ENCODE results near the gene SIGLEC12. TPM values are rescaled to one million over a fixed set of nuclear protein-coding genes. Genes with fewer than 3 reads are reported as not detected.
"Not testable (repeated sequence)": the region's sequence is repeated elsewhere in the genome, so short reads cannot be mapped to it uniquely, and the experiment has no call there.

The SIGLEC12 gene
- total and polyA plus RNA-seq, 8 donors: 0.12 to 0.19 (median 0.14) TPM; not detected in 5

DNA sequence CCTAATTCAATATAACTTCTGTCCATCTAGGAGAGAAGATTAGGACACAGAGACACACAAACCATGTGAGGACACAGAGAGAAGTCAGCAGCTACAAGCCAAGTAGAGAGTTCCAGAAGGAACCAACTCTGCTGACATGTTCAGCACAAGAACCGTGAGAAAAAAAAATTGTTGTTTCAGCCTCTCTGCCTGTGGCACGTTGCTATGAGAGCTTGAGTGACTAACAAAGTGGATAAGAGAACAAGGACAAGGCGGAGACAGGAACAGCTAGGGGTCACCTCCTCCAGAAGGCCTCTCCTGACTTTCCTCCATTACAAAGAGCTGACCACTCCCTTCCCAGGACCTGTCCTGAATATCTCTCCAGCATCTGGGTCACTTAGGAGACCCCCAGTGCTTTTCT lies 5.6 kb upstream of the SIGLEC12 start:
- intact Hi-C loops (cut with DNase I): no loop called here
- H3K27me3 ChIP-seq: no peaks in the 10 kb centered on the region
- TF ChIP-seq, protein P1, sequence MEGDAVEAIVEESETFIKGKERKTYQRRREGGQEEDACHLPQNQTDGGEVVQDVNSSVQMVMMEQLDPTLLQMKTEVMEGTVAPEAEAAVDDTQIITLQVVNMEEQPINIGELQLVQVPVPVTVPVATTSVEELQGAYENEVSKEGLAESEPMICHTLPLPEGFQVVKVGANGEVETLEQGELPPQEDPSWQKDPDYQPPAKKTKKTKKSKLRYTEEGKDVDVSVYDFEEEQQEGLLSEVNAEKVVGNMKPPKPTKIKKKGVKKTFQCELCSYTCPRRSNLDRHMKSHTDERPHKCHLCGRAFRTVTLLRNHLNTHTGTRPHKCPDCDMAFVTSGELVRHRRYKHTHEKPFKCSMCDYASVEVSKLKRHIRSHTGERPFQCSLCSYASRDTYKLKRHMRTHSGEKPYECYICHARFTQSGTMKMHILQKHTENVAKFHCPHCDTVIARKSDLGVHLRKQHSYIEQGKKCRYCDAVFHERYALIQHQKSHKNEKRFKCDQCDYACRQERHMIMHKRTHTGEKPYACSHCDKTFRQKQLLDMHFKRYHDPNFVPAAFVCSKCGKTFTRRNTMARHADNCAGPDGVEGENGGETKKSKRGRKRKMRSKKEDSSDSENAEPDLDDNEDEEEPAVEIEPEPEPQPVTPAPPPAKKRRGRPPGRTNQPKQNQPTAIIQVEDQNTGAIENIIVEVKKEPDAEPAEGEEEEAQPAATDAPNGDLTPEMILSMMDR (IDR thresholded peaks at IDR 0.05): no peak
- no peak overlapping the region for H3K27ac ChIP-seq
- ATAC-seq (peak in 2 of 4 donors; percentile 49 to 62), DNase-seq (no peak), FAIRE-seq (no peak)
- H3K4me1 ChIP-seq: no peaks in the 10 kb centered on the region
- no peaks in the 10 kb centered on the region for H3K9me3 ChIP-seq
- H3K36me3 ChIP-seq: no peaks in the 10 kb centered on the region
- 26 to 47% methylated on average over 3 of the region's 3 CpGs for WGBS, 2 donors
- no peak overlapping the region for H3K4me3 ChIP-seq

DNA sequence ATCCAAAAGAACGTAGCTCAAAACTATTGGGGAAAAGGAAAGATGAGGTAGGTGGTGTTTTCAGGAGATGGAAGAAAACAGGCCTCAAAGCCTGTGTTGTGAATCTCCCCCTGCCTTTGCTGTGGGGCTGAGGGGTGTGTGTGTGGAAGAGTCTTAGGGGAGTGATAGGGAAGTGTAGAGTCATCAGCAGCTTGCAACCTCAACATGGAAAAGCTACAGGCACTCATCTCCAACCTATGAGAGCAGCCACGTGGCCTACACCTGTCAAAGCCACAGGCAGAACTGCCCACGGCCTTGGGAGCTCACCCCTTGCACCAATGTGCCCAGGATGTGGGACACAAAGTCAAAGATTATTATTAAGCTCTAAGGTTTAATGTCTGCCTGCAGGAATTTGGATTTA lies 4.3 kb upstream of the SIGLEC12 start:
- TF ChIP-seq, protein P1 (IDR thresholded peaks at IDR 0.05): no peak
- DNase-seq (no peak), FAIRE-seq (no peak), ATAC-seq (no peak)
- intact Hi-C loops (cut with DNase I): no loop called here
- Histone ChIP-seq H3K9me3 (no peaks in the 10 kb centered on the region), H3K27ac (no peak overlapping the region), H3K4me1 (no peaks in the 10 kb centered on the region), H3K4me3 (no peak overlapping the region), H3K36me3 (no peaks in the 10 kb centered on the region), H3K27me3 (no peaks in the 10 kb centered on the region)
- 24 to 30% methylated on average over 3 of the region's 3 CpGs for WGBS, 2 donors

DNA sequence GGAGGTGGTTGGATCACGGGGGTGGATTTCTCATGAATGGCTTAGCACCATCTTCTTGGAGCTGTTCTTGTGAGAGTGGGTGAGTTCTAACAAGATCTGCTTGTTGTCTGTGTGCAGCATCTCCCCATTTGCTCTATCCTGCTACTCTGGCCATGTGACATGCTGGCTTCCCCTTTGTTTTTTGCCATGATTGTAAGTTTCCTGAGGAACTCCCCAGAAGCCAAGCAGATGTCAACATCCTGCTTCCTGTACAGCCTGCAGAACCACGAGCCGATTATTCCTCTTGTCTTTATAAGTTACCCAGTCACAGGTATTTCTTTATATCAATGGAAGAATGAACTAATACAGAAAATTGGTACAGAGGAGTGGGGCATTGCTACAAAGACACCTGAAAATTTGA lies 2.3 kb upstream of the SIGLEC12 start:
- Histone ChIP-seq H3K4me3 (no peak overlapping the region), H3K4me1 (no peaks in the 10 kb centered on the region), H3K27me3 (no peaks in the 10 kb centered on the region), H3K36me3 (no peaks in the 10 kb centered on the region), H3K27ac (no peak overlapping the region), H3K9me3 (no peaks in the 10 kb centered on the region)
- DNase-seq (no peak), ATAC-seq (no peak), FAIRE-seq (no peak)
- TF ChIP-seq, protein P1 (IDR thresholded peaks at IDR 0.05): no peak
- 36 to 37% methylated on average over 3 of the region's 3 CpGs for WGBS, 2 donors
- intact Hi-C loops (cut with DNase I): no loop called here

DNA sequence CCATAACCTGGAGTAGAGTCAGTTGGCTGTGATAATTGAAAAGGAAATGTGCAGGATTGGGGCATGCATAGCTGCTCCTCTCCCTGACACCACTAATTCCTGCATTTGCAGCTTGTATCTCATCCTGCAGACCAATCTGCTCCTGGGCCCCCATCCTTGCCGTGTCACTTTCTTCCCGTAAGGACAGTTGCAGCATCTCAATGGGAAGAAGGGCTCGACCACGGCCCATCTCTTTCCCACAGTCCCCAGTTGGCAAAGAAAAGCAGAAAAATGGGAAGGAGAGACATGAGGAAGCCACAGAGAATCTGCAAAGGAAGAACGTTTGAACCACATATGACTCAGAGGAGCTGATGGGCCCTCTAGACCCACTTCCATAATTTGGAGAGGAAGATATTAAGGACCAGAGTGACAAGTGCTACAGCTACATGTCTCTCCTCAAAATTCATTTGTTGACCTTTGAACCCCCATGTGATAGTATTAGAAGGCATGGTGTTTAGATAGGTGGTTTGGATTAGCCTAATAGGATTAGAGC lies 1.8 kb upstream of the SIGLEC12 start:
- TF ChIP-seq, protein P1 (IDR thresholded peaks at IDR 0.05): no peak

DNA sequence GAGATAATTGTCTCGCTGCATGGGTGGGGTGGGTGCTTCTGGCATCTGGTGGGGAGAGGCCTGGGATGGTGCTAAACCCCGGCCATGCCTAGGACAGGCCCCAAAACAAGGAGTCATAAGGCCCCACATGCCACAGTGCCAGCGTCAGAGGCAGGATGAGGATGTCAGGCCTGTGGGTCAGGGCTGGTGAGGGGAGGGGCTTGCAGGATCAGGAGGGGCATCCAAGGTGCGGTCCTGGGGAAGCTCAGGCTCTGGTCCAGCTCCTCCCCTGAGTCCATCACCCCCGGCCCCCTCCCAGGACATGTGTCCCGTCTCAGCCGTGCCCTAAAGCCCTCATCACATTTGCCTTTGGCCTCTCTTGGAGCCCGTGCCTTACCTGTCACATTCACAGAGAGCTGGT lies 669 bp downstream of the SIGLEC12 start:
- DNase-seq; FAIRE-seq; H3K4me3 ChIP-seq; H3K4me1 ChIP-seq; intact Hi-C loops (cut with DNase I); H3K27ac ChIP-seq; H3K36me3 ChIP-seq; H3K9me3 ChIP-seq; H3K27me3 ChIP-seq: not testable (repeated sequence)
- WGBS, 2 donors: 34 to 49% methylated on average over 5 to 8 of the region's 8 CpGs
- ATAC-seq: peak in 1 of 4 donors; percentile 21

More for the DNA sequence above, 1.8 kb upstream of the SIGLEC12 start:
- H3K4me3 ChIP-seq: no peak overlapping the region
- FAIRE-seq: no peak
- H3K4me1 ChIP-seq: no peaks in the 10 kb centered on the region
- H3K27me3 ChIP-seq: no peaks in the 10 kb centered on the region
- no peak for DNase-seq
- H3K36me3 ChIP-seq: no peaks in the 10 kb centered on the region
- H3K9me3 ChIP-seq: no peaks in the 10 kb centered on the region
- peak in 1 of 4 donors; percentile 52 for ATAC-seq
- intact Hi-C loops (cut with DNase I): no loop called here
- 57 to 64% methylated on average over 5 of the region's 5 CpGs for WGBS, 2 donors
- no peak overlapping the region for H3K27ac ChIP-seq

Measured in pancreas (tissue), 10 donors.